Measurements from ENCODE around the gene FLNB. TPM values are rescaled to one million over a fixed set of nuclear protein-coding genes. Genes with fewer than 3 reads are reported as not detected.
A peak's percentile ranks its signal among the peaks of the same experiment; 100 is the strongest.

FLNB gene
- total and polyA plus RNA-seq, 2 of the 13 experiments (the other 11 are each of a cell fraction or from before 2014, with no cell fraction given), result 106 to 130 TPM

GRCh38 chr3:57980416-57980815 is 27.8 kb upstream of the FLNB start:
- FAIRE-seq (no peak), DNase-seq (ENCODE audit: low spot score) (no peak), ATAC-seq (no peak)
- Histone ChIP-seq H3K9ac (ENCODE audit: insufficient read depth, low read depth, low read length) (no peak overlapping the region), H3K4me1 (ENCODE audit: insufficient read depth, low read length) (peaks cover 75% of the 10 kb centered on the region), H3K36me3 (replicated peaks in 1 of 2; ENCODE audit: control insufficient read depth in 1 of 2, insufficient read depth in 2 of 2, low read length in 2 of 2) (no peaks in the 10 kb centered on the region), H3K27ac (ENCODE audit: extremely low read length, insufficient read depth, low read length) (no peak overlapping the region), H3K4me3 (replicated peaks in 1 of 3; ENCODE audit: insufficient read depth in 1 of 3, low read depth in 2 of 3, low read length in 3 of 3) (no peak overlapping the region), H3K9me3 (ENCODE audit: low read length) (no peaks in the 10 kb centered on the region), H3K27me3 (ENCODE audit: control insufficient read depth in 1 of 2, insufficient read depth in 2 of 2, low read length in 2 of 2) (no peaks in the 10 kb centered on the region), H3K4me2 (ENCODE audit: low read depth, low read length) (no peak overlapping the region), H4K20me1 (ENCODE audit: insufficient read depth, low read length) (no peaks in the 10 kb centered on the region), H3K79me2 (ENCODE audit: insufficient read depth, low read length) (no peaks in the 10 kb centered on the region), H2AFZ (ENCODE audit: low read length) (no peak overlapping the region)
- TF ChIP-seq HNF4A (CRISPR knock-in tag; IDR thresholded peaks at IDR 0.05), result 0 out of 2 replicates have a peak, but pooled peaks have one; percentile 24
- TF ChIP-seq GMEB2 (CRISPR knock-in tag; IDR thresholded peaks at IDR 0.05; ENCODE audit: low read depth), result no peak
- TF ChIP-seq MYC (CRISPR knock-in tag; IDR thresholded peaks at IDR 0.05; ENCODE audit: borderline replicate concordance), result no peak
- TF ChIP-seq HOXA5 (CRISPR knock-in tag; IDR thresholded peaks at IDR 0.05), result no peak
- intact Hi-C loops (cut with micrococcal nuclease; ENCODE audit: unreplicated experiment), result no loop called here
- no TSS peak for BruUV-seq (replicated peaks)
- in situ Hi-C loops (cut with HindIII; ENCODE audit: extremely low pct_ligation_motif_present, low pct_unique_long_range_greater_than_20kb), result no loop called here
- ChIA-PET CTCF (ENCODE audit: low intra/inter-chr PET ratio, low total read pairs) (no interaction called here), POLR2A (no interaction called here)
- 89% methylated on average over 1 of the region's 1 CpG for WGBS (ENCODE audit: low lambda C conversion rate)

- WGBS (ENCODE audit: low lambda C conversion rate), result 78% methylated on average over 4 of the region's 10 CpGs
- Histone ChIP-seq H4K20me1 (ENCODE audit: insufficient read depth, low read length) (no peaks in the 10 kb centered on the region), H3K4me3 (replicated peaks in 1 of 3; ENCODE audit: insufficient read depth in 1 of 3, low read depth in 2 of 3, low read length in 3 of 3) (no peak overlapping the region), H3K4me1 (ENCODE audit: insufficient read depth, low read length) (peaks cover 77% of the 10 kb centered on the region), H3K79me2 (ENCODE audit: insufficient read depth, low read length) (no peaks in the 10 kb centered on the region), H3K27me3 (ENCODE audit: control insufficient read depth in 1 of 2, insufficient read depth in 2 of 2, low read length in 2 of 2) (no peaks in the 10 kb centered on the region), H3K4me2 (ENCODE audit: low read depth, low read length) (peak overlapping the region; percentile 25), H3K9me3 (ENCODE audit: low read length) (no peaks in the 10 kb centered on the region), H3K27ac (ENCODE audit: extremely low read length, insufficient read depth, low read length) (no peak overlapping the region), H3K36me3 (replicated peaks in 1 of 2; ENCODE audit: control insufficient read depth in 1 of 2, insufficient read depth in 2 of 2, low read length in 2 of 2) (no peaks in the 10 kb centered on the region), H2AFZ (ENCODE audit: low read length) (no peak overlapping the region), H3K9ac (ENCODE audit: insufficient read depth, low read depth, low read length) (no peak overlapping the region)
- ChIA-PET POLR2A (no interaction called here), CTCF (ENCODE audit: low intra/inter-chr PET ratio, low total read pairs) (no interaction called here)
- ATAC-seq (no peak), FAIRE-seq (no peak), DNase-seq (ENCODE audit: low spot score) (no peak)
- in situ Hi-C loops (cut with HindIII; ENCODE audit: extremely low pct_ligation_motif_present, low pct_unique_long_range_greater_than_20kb), result no loop called here
- intact Hi-C loops (cut with micrococcal nuclease; ENCODE audit: unreplicated experiment), result no loop called here
- BruUV-seq (replicated peaks), result no TSS peak
- peak; percentile 60 for TF ChIP-seq ZNF687 (CRISPR knock-in tag; IDR thresholded peaks at IDR 0.05)
- TF ChIP-seq HNF4A (CRISPR knock-in tag; IDR thresholded peaks at IDR 0.05), result peak; percentile 24; the same call in 1 of the 2 replicates
- no peak for TF ChIP-seq ZNF337 (CRISPR knock-in tag; IDR thresholded peaks at IDR 0.05; ENCODE audit: borderline replicate concordance, low read depth)
- TF ChIP-seq ZZZ3 (CRISPR knock-in tag; IDR thresholded peaks at IDR 0.05; ENCODE audit: borderline replicate concordance), result no peak
- TF ChIP-seq PATZ1 (CRISPR knock-in tag; IDR thresholded peaks at IDR 0.05), result no peak
- no peak for TF ChIP-seq ZFY (CRISPR knock-in tag; IDR thresholded peaks at IDR 0.05)
Measured at GRCh38 chr3:57981483-57982087, 26.6 kb upstream of the FLNB start.
